ENCODE measurements around the gene SLC48A1. TPM values are rescaled to one million over a fixed set of nuclear protein-coding genes. Genes with fewer than 3 reads are reported as not detected.

The SLC48A1 gene
- total RNA-seq, 1 experiment from 2014 or later, result 7.2 TPM

GRCh38 chr12:47744005-47744651 is 28.9 kb upstream of the SLC48A1 start:
- no peak for DNase-seq (ENCODE audit: low read depth)

- no peak for DNase-seq (ENCODE audit: low read depth)
Measured at GRCh38 chr12:47744778-47745436, 28.1 kb upstream of the SLC48A1 start.

- no peak for DNase-seq (ENCODE audit: low read depth)
Measured at GRCh38 chr12:47745485-47746041, 27.5 kb upstream of the SLC48A1 start.

- no peak for DNase-seq (ENCODE audit: low read depth)
Measured at GRCh38 chr12:47746073-47746472, 27.0 kb upstream of the SLC48A1 start.

GRCh38 chr12:47746523-47746922 is 26.5 kb upstream of the SLC48A1 start:
- no peak for DNase-seq (ENCODE audit: low read depth)

GRCh38 chr12:47747126-47747525 is 25.9 kb upstream of the SLC48A1 start:
- DNase-seq (ENCODE audit: low read depth), result no peak

GRCh38 chr12:47747596-47748506 is 25.2 kb upstream of the SLC48A1 start:
- DNase-seq (ENCODE audit: low read depth), result no peak

- no peak for DNase-seq (ENCODE audit: low read depth)
Measured at GRCh38 chr12:47748507-47748828, 24.6 kb upstream of the SLC48A1 start.

GRCh38 chr12:47748899-47749298 is 24.1 kb upstream of the SLC48A1 start:
- DNase-seq (ENCODE audit: low read depth), result no peak

GRCh38 chr12:47750229-47750798 is 22.7 kb upstream of the SLC48A1 start:
- DNase-seq (ENCODE audit: low read depth), result no peak

- DNase-seq (ENCODE audit: low read depth), result no peak
Measured at GRCh38 chr12:47750916-47751470, 22.0 kb upstream of the SLC48A1 start.

- no peak for DNase-seq (ENCODE audit: low read depth)
Measured at GRCh38 chr12:47751561-47751960, 21.5 kb upstream of the SLC48A1 start.

- no peak for DNase-seq (ENCODE audit: low read depth)
Measured at GRCh38 chr12:47752121-47752520, 20.9 kb upstream of the SLC48A1 start.

- DNase-seq (ENCODE audit: low read depth), result peak; percentile 20
Measured at GRCh38 chr12:47752552-47752951, 20.5 kb upstream of the SLC48A1 start.

- DNase-seq (ENCODE audit: low read depth), result peak; percentile 52
Measured at GRCh38 chr12:47753021-47754001, 19.7 kb upstream of the SLC48A1 start.

GRCh38 chr12:47754126-47754525 is 18.9 kb upstream of the SLC48A1 start:
- DNase-seq (ENCODE audit: low read depth), result peak; percentile 78

GRCh38 chr12:47754881-47755280 is 18.2 kb upstream of the SLC48A1 start:
- no peak for DNase-seq (ENCODE audit: low read depth)

- no peak for DNase-seq (ENCODE audit: low read depth)
Measured at GRCh38 chr12:47755655-47756562, 17.1 kb upstream of the SLC48A1 start.

- no peak for DNase-seq (ENCODE audit: low read depth)
Measured at GRCh38 chr12:47757364-47757839, 15.6 kb upstream of the SLC48A1 start.

Measured in RPMI7951 (cell line).